COLO668 (cell line): ENCODE results near the gene BCKDK.

ENCODE experiments used
- DNase-seq: peaks from one replicate; lab custom pipeline; 2025; ENCODE audit not compliant: unreplicated experiment; lab: John Stamatoyannopoulos, UW

The BCKDK gene

GRCh38 chr16:31108035-31108793 lies at the start of gene BCKDK:
BCKDK (plus strand) TSS chr16:31108386; CDS start chr16:31109224, 838 bp downstream.
- peak; percentile 76 for DNase-seq

- no peak for DNase-seq
Observed at GRCh38 chr16:31061126-31061812, 46.9 kb upstream of the BCKDK start.

GRCh38 chr16:31061813-31062440 lies 46.3 kb upstream of the BCKDK start:
- no peak for DNase-seq

DNA sequence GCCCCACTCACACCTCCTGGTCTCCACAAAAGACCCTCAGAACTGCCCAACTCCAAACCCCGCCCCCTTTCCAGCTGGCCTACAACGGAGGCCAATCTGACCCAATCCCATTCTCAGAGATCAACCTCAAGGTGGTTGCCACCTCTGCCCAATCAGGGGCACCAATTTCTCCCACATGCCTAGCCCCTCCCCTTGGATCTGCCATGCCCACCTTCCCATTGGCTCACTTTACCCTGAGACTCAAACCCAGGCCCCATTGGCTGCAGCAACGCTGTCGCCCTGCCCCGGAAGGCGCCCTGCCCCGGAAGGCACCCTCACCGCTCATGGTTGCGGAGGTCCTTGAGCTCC lies 44.7 kb upstream of the BCKDK start:
- DNase-seq = no peak

- DNase-seq = no peak
Observed at GRCh38 chr16:31063843-31064611, 44.2 kb upstream of the BCKDK start.

GRCh38 chr16:31064882-31065461 lies 43.2 kb upstream of the BCKDK start:
- DNase-seq = no peak

- DNase-seq = no peak
Observed at GRCh38 chr16:31067342-31067741, 40.8 kb upstream of the BCKDK start.

GRCh38 chr16:31071861-31072260 lies 36.3 kb upstream of the BCKDK start:
- peak; percentile 3 for DNase-seq

DNA sequence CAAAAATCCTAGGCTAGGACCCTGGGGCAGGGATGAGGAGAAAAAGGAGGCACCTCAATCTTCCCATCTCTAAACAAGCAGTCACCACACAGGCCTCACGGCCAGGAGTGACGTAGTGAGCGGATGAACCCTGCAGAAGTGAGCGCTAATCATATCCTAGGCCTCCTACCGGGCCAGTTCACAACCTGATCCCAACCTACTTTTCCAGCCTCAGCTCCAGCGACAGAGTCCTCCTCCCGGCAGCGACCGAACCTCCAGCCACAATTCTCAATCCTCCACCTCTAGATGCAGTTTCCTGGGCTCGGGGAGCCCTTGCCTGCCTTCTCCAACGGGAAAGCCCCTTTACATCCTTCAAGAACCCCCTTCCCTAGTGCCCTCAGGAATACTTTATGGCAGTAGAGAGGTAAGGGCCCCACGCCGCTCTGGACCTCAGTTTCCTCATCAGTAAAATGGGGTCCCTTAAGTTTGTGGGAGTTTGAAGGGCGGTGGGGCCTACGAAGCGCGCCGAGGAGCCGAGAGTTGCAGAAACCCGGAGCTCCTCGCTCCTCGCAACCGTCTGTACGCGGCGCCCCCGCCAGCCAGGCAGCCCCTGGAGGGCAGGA lies 35.5 kb upstream of the BCKDK start:
- DNase-seq = peak; percentile 43

- DNase-seq = peak; percentile 95
Observed at GRCh38 chr16:31073142-31073969, 34.8 kb upstream of the BCKDK start.

DNA sequence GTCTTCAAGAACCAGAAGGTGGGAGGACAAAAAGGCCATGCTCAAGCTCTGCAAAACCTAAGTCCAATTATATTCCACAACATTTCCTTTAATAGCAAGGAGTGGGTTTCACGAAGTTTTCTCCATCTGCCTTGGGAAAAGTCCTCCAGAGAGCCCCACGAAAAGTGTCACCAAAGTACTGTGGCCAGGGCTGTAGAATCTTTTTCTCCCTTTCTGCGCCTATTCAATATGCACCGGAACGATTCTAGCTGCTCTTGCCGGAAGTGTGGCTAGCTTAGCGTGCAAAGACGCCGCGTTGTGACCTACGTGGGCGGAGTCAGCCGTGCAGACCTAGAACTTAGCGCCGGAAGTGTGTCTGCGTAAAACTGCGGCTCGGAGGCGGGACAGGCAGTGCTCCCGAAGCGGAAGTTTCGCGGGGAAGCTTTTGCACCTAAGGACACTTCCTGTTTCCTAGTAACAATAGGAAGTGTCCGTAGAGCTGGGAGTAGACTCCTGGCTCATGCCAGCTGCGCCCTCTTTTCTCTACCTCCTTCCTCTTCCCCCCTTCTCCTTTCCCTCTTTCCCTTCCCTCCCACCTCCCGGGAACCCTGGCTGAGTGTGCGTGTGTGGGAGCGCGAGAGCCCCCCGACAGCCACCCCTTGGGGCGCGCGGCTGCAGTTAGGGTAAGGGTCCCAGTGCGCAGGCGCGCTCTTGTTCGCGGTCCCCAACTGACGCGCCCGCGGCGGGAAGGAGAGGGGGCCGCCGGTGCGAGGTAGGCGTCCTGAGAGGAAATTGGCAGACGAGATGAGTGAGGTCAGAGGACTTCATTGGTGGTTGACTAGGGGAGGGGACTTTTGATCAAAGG lies 34.0 kb upstream of the BCKDK start, which contains the start of the genes ZNF646 and ZNF668:
TSS of gene ZNF646 (plus strand) at position 453 of the 844 bp plus-strand sequence. CDS start 1,903 bp downstream, outside the sequence.
TSS of gene ZNF668 (minus strand) at position 271 of the 844 bp plus-strand sequence. CDS start 9,781 bp downstream, outside the sequence.
- DNase-seq = peak; percentile 98

GRCh38 chr16:31074814-31075183 lies 33.4 kb upstream of the BCKDK start:
- no peak for DNase-seq

- DNase-seq = no peak
Observed at GRCh38 chr16:31076319-31076718, 31.9 kb upstream of the BCKDK start.

- no peak for DNase-seq
Observed at GRCh38 chr16:31077024-31077423, 31.2 kb upstream of the BCKDK start.

- DNase-seq = no peak
Observed at GRCh38 chr16:31077592-31078396, 30.4 kb upstream of the BCKDK start.

DNA sequence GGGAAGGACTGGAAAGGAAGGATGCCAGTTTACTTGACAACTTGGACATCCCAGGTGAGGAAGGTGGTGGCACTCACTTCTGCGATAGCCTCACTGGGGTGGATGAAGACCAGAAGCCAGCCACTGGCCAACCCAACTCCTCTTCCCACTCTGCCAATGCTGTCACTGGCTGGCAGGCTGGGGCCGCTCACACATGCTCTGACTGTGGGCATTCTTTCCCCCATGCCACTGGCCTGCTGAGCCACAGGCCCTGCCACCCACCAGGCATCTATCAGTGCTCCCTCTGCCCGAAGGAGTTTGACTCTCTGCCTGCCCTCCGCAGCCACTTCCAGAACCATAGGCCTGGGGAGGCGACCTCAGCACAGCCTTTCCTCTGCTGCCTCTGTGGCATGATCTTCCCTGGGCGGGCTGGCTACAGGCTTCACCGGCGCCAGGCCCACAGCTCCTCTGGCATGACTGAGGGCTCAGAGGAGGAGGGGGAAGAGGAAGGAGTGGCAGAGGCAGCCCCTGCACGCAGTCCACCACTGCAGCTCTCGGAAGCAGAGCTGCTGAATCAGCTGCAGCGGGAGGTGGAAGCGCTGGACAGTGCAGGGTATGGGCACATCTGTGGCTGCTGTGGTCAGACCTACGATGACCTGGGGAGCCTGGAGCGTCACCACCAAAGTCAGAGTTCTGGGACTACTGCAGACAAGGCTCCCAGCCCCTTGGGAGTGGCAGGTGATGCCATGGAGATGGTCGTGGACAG lies 29.4 kb upstream of the BCKDK start:
- DNase-seq = no peak

- DNase-seq = no peak
Observed at GRCh38 chr16:31079342-31079944, 28.7 kb upstream of the BCKDK start.
